Body of pancreas (tissue), 4 donors: ENCODE data around the gene CLEC4F. TPM values are rescaled to one million over a fixed set of nuclear protein-coding genes. Genes with fewer than 3 reads are reported as not detected.
A peak's percentile ranks its signal among the peaks of the same experiment; 100 is the strongest.

Source experiments
- ATAC-seq: fragments of 150-250 bp; one replicate; pipeline ENCODE4 v1.9.1; 2016
- DNase-seq, 4 donors: peaks; one replicate each; pipeline ENCODE4 v3.0.0-alpha.2; 2019
- H3K27ac ChIP-seq, 4 donors: fragments of 200-600 bp; sonication (generic); 1 replicate in 3 of 4; 2 replicates in 1 of 4; pipeline versions ENCODE4 v1.5.1 to v1.6.1; 2016 to 2019; ENCODE audit warnings: mild to moderate bottlenecking in 1 of 4, mixed read lengths in 1 of 4, moderate library complexity in 1 of 4
- H3K27me3 ChIP-seq, 2 donors: fragments of 200-600 bp; sonication (generic); one replicate each; pipeline ENCODE4 v1.6.0; 2016; ENCODE audit warnings: mild to moderate bottlenecking in 1 of 2
- H3K36me3 ChIP-seq, 2 donors: fragments of 200-600 bp; sonication (generic); replicated peaks in 1 of 2; 2 replicates each; pipeline ENCODE4 v1.5.1; 2016; ENCODE audit warnings: low read depth in 2 of 2; ENCODE audit not compliant: insufficient read depth in 1 of 2
- H3K4me1 ChIP-seq: fragments of 200-600 bp; sonication (generic); one replicate; pipeline ENCODE4 v1.6.0; 2016
- H3K4me3 ChIP-seq, 2 donors: fragments of 200-600 bp; sonication (generic); 1 replicate in 1 of 2; 2 replicates in 1 of 2; pipeline ENCODE4 v1.5.1; 2016 to 2019
- H3K9me3 ChIP-seq, 3 donors: fragments of 200-600 bp; sonication (generic); 1 replicate in 2 of 3; 2 replicates in 1 of 3; pipeline ENCODE4 v1.5.1; 2016
- POLR2A ChIP-seq, 3 donors: fragments of 450-650 bp; IDR thresholded peaks; one replicate each; pipeline ENCODE4 v1.6.1; 2016; ENCODE audit warnings: antibody characterized with exemption in 3 of 3, mild to moderate bottlenecking in 2 of 3
- WGBS, 2 donors: methylation state at CpG; one replicate each; pipeline ENCODE4 v1.1.5; 2017; 5-methylcytosine and 5-hydroxymethylcytosine counted together
- intact Hi-C: fragments of 100-400 bp; cut with DNase I; formaldehyde crosslinking; loops from one replicate; pipeline ENCODE4 v1.15.1; 2023
- total RNA-seq, 2 donors: library from RNA; depleted of rRNA; stranded (reverse); fragments of >200 nt; gene quantifications; one replicate each; pipeline ENCODE4 v1.1.0, GENCODE V29; 2016
- TF ChIP-seq, protein P1 (sequence below), 7 experiments: fragments of 450-650 bp in 4 of 7; fragments of 200-600 bp in 3 of 7; sonication (generic) in 3 of 7; IDR thresholded peaks; one replicate each; pipeline ENCODE4 v1.5.1; 2016 to 2019; ENCODE audit warnings: antibody characterized with exemption in 7 of 7

Gene CLEC4F
- total RNA-seq, 2 donors from 2014 or later, result 3.3 TPM; not detected in 1

- 4 to 7% methylated on average over 23 to 33 of the region's 33 CpGs for WGBS, 2 donors
- TF ChIP-seq, protein P1, sequence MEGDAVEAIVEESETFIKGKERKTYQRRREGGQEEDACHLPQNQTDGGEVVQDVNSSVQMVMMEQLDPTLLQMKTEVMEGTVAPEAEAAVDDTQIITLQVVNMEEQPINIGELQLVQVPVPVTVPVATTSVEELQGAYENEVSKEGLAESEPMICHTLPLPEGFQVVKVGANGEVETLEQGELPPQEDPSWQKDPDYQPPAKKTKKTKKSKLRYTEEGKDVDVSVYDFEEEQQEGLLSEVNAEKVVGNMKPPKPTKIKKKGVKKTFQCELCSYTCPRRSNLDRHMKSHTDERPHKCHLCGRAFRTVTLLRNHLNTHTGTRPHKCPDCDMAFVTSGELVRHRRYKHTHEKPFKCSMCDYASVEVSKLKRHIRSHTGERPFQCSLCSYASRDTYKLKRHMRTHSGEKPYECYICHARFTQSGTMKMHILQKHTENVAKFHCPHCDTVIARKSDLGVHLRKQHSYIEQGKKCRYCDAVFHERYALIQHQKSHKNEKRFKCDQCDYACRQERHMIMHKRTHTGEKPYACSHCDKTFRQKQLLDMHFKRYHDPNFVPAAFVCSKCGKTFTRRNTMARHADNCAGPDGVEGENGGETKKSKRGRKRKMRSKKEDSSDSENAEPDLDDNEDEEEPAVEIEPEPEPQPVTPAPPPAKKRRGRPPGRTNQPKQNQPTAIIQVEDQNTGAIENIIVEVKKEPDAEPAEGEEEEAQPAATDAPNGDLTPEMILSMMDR (IDR thresholded peaks at IDR 0.05), result peak; percentile 45 to 78 (median 59)
- TF ChIP-seq POLR2A (IDR thresholded peaks at IDR 0.05), result no peak
- Histone ChIP-seq H3K9me3 (no peaks in the 10 kb centered on the region), H3K36me3 (no peaks in the 10 kb centered on the region), H3K27me3 (peaks cover 0 to 7% of the 10 kb centered on the region in 2 donors), H3K4me3 (no peak overlapping the region), H3K4me1 (peaks cover 19% of the 10 kb centered on the region), H3K27ac (no peak overlapping the region)
- intact Hi-C loops, result loop anchor here (10.0 kb wide), 1 partner anchor 155 kb away; no protein-coding TSS in a partner anchor
- peak; percentile 70 to 82 (median 76) for DNase-seq
- ATAC-seq, result peak; percentile 85
Observed at GRCh38 chr2:70789304-70790135, 30.9 kb downstream of the CLEC4F start.

- H3K36me3 ChIP-seq, result no peaks in the 10 kb centered on the region
- H3K4me3 ChIP-seq, result no peak overlapping the region
- ATAC-seq (no peak), DNase-seq (peak in 1 of 4 donors; percentile 27)
- intact Hi-C loops, result no loop called here
- H3K4me1 ChIP-seq, result peaks cover 10% of the 10 kb centered on the region
- H3K27me3 ChIP-seq, result peaks cover 0 to 5% of the 10 kb centered on the region in 2 donors
- no peaks in the 10 kb centered on the region for H3K9me3 ChIP-seq
- TF ChIP-seq, protein P1 (IDR thresholded peaks at IDR 0.05), result peak in 4 of 7 experiments; percentile 10 to 24 (median 12)
- no peak for TF ChIP-seq POLR2A (IDR thresholded peaks at IDR 0.05)
- no peak overlapping the region for H3K27ac ChIP-seq
- 10 to 19% methylated on average over 7 of the region's 7 CpGs for WGBS, 2 donors
Observed at GRCh38 chr2:70785137-70785911, 35.1 kb downstream of the CLEC4F start.

- H3K4me3 ChIP-seq, result no peak overlapping the region
- no peaks in the 10 kb centered on the region for H3K27me3 ChIP-seq
- H3K27ac ChIP-seq, result no peak overlapping the region
- H3K4me1 ChIP-seq, result no peaks in the 10 kb centered on the region
- H3K36me3 ChIP-seq, result no peaks in the 10 kb centered on the region
- intact Hi-C loops, result no loop called here
- DNase-seq (no peak), ATAC-seq (no peak)
- 60 to 67% methylated on average over 2 of the region's 2 CpGs for WGBS, 2 donors
- no peaks in the 10 kb centered on the region for H3K9me3 ChIP-seq
- TF ChIP-seq, protein P1 (IDR thresholded peaks at IDR 0.05), result no peak
- no peak for TF ChIP-seq POLR2A (IDR thresholded peaks at IDR 0.05)
Observed at GRCh38 chr2:70784320-70784719, 36.1 kb downstream of the CLEC4F start.

- Histone ChIP-seq H3K4me1 (no peaks in the 10 kb centered on the region), H3K36me3 (no peaks in the 10 kb centered on the region), H3K9me3 (no peaks in the 10 kb centered on the region), H3K4me3 (no peak overlapping the region), H3K27ac (no peak overlapping the region), H3K27me3 (no peaks in the 10 kb centered on the region)
- no peak for DNase-seq
- intact Hi-C loops, result no loop called here
- TF ChIP-seq, protein P1 (IDR thresholded peaks at IDR 0.05), result no peak
- no peak for TF ChIP-seq POLR2A (IDR thresholded peaks at IDR 0.05)
- ATAC-seq, result no peak
- WGBS, 2 donors, result 71 to 79% methylated on average over 8 of the region's 8 CpGs
Observed at GRCh38 chr2:70779911-70780545, 40.4 kb downstream of the CLEC4F start.
